Panc1 (cell line): ENCODE measurements around the gene GPR107. TPM values are rescaled to one million over a fixed set of nuclear protein-coding genes. Genes with fewer than 3 reads are reported as not detected.

Source experiments
- ATAC-seq: fragments of 200-7000 bp; cut with Tn5 transposase; 2 replicates; pipeline ENCODE4 v1.9.1; 2020; ENCODE audit warnings: mild to moderate bottlenecking, moderate library complexity
- BruUV-seq: library from RNA; stranded (reverse); fragments of 400-500 nt; replicated peaks from 2 replicates; lab custom pipeline; 2021; lab: Mats Ljungman, UMichigan
- CTCF ChIA-PET: fragments of 300-600 bp; sonication (Branson Sonifier 250); formaldehyde crosslinking; loops from one replicate; lab custom pipeline; 2022; ENCODE audit warnings: antibody characterized with exemption; lab: Charles Lee
- POLR2A ChIA-PET: fragments of 300-600 bp; sonication (Branson Sonifier 250); formaldehyde crosslinking; loops from one replicate; lab custom pipeline; 2022; ENCODE audit warnings: antibody characterized with exemption; lab: Charles Lee
- DNase-seq: peaks from one replicate; pipeline ENCODE4 v3.0.0-alpha.2; 2010; ENCODE audit warnings: low read depth, low spot score
- H3K27ac ChIP-seq: 2 replicates; pipeline ENCODE4 v1.5.1; 2011; ENCODE audit warnings: mild to moderate bottlenecking, low read length, inconsistent platforms
- H3K27me3 ChIP-seq: fragments of 200-500 bp; sonication (Bioruptor generic); 2 replicates; pipeline ENCODE4 v1.6.0; 2014; ENCODE audit warnings: low read length, inconsistent platforms; ENCODE audit not compliant: control insufficient read depth, insufficient read depth
- H3K36me3 ChIP-seq: fragments of 200-500 bp; sonication (Bioruptor generic); 2 replicates; pipeline ENCODE4 v1.5.1; 2014; ENCODE audit warnings: inconsistent platforms, mild to moderate bottlenecking, low read length, moderate library complexity; ENCODE audit not compliant: control insufficient read depth, insufficient read depth
- H3K4me1 ChIP-seq: 2 replicates; pipeline ENCODE4 v1.5.1; 2011; ENCODE audit warnings: inconsistent platforms, mild to moderate bottlenecking, low read length, moderate library complexity; ENCODE audit not compliant: control insufficient read depth, insufficient read depth
- H3K4me3 ChIP-seq, 2 experiments: 2 replicates each; pipeline ENCODE4 v1.5.1; 2011 to 2012; ENCODE audit warnings: low read depth in 2 of 2, low read length in 2 of 2, mild to moderate bottlenecking in 2 of 2, inconsistent platforms in 1 of 2, moderate library complexity in 1 of 2
- H3K9me3 ChIP-seq: fragments of 200-500 bp; sonication (Bioruptor generic); 2 replicates; pipeline ENCODE4 v1.5.1; 2014; ENCODE audit warnings: low read depth, mild to moderate bottlenecking, inconsistent platforms, low read length, moderate library complexity; ENCODE audit not compliant: control insufficient read depth, insufficient read depth
- CTCF ChIP-seq: fragments of 450-650 bp; IDR thresholded peaks from 2 replicates; pipeline ENCODE4 v1.5.1; 2017; ENCODE audit warnings: mild to moderate bottlenecking
- POLR2AphosphoS5 ChIP-seq: IDR thresholded peaks from 2 replicates; pipeline ENCODE4 v1.6.1; 2012; ENCODE audit warnings: mild to moderate bottlenecking, low read depth, low read length, moderate library complexity
- REST ChIP-seq, 2 experiments: IDR thresholded peaks; 2 replicates each; pipeline ENCODE4 v1.6.1; 2011 to 2012; ENCODE audit warnings: low read depth in 2 of 2, control low read depth in 1 of 2, low read length in 1 of 2, mild to moderate bottlenecking in 1 of 2, moderate library complexity in 1 of 2; ENCODE audit not compliant: insufficient read depth in 1 of 2
- SIN3A ChIP-seq: IDR thresholded peaks from 2 replicates; pipeline ENCODE4 v1.6.1; 2012; ENCODE audit warnings: low read depth, mild to moderate bottlenecking, low read length, moderate library complexity, borderline replicate concordance; ENCODE audit not compliant: insufficient read depth
- TCF7L2 ChIP-seq: IDR thresholded peaks from 2 replicates; pipeline ENCODE4 v1.6.1; 2011; ENCODE audit warnings: mild to moderate bottlenecking, low read depth, low read length, inconsistent platforms
- in situ Hi-C: cut with HindIII; loops from 2 replicates; pipeline ENCODE4 v1.10.0; 2016; ENCODE audit warnings: low sequenced_read_pairs, low pct_unique_long_range_greater_than_20kb
- intact Hi-C: fragments of 100-400 bp; cut with micrococcal nuclease; formaldehyde crosslinking; loops from one replicate; pipeline ENCODE4 v1.10.0; 2022; ENCODE audit not compliant: unreplicated experiment
- total RNA-seq: library from RNA; stranded (reverse); gene quantifications from one replicate; pipeline ENCODE4 v1.2.1, GENCODE V29; 2021; ENCODE audit not compliant: unreplicated experiment

GPR107 gene
- total RNA-seq, 1 experiment from 2014 or later, result 43.0 TPM

GRCh38 chr9:130023144-130023787 is 30.4 kb upstream of the GPR107 start:
- H3K4me1 ChIP-seq, result peaks cover 56% of the 10 kb centered on the region

GRCh38 chr9:130023994-130024596 is 29.6 kb upstream of the GPR107 start:
- BruUV-seq, result no TSS peak
- peaks cover 61% of the 10 kb centered on the region for H3K4me1 ChIP-seq
- ATAC-seq (no peak), DNase-seq (no peak)
- intact Hi-C loops (no loop called here), in situ Hi-C loops (no loop called here)
- no peaks in the 10 kb centered on the region; the same call in 1 of the 2 replicates for H3K9me3 ChIP-seq
- ChIA-PET CTCF (no interaction called here), POLR2A (interaction anchor here (0.7 kb wide), 2 partner anchors 29 to 53 kb away, joined by 3 to 5 read pairs; no protein-coding TSS in a partner anchor)
- H3K27me3 ChIP-seq, result no peaks in the 10 kb centered on the region
- no peaks in the 10 kb centered on the region for H3K36me3 ChIP-seq
- peak overlapping the region; percentile 82 for H3K27ac ChIP-seq
- H3K4me3 ChIP-seq, result no peak overlapping the region
- no peak for TF ChIP-seq CTCF
- no peak for TF ChIP-seq SIN3A
- TF ChIP-seq TCF7L2, result no peak
- no peak for TF ChIP-seq POLR2AphosphoS5

More at GRCh38 chr9:130023144-130023787, 30.4 kb upstream of the GPR107 start:
- intact Hi-C loops (no loop called here), in situ Hi-C loops (no loop called here)
- Histone ChIP-seq H3K36me3 (no peaks in the 10 kb centered on the region), H3K4me3 (no peak overlapping the region), H3K27me3 (no peaks in the 10 kb centered on the region), H3K27ac (peak overlapping the region; percentile 82), H3K9me3 (no peaks in the 10 kb centered on the region; the same call in 1 of the 2 replicates)
- CTCF ChIA-PET, result no interaction called here
- no TSS peak for BruUV-seq
- POLR2A ChIA-PET, result no interaction called here
- ATAC-seq, result peak; percentile 75
- DNase-seq, result no peak
- TF ChIP-seq TCF7L2, result peak; percentile 58; the same call in 1 of the 2 replicates
- no peak for TF ChIP-seq SIN3A
- TF ChIP-seq REST (IDR thresholded peaks at IDR 0.05; ENCODE audit: insufficient read depth in 1 of 2, low read depth in 2 of 2, low read length in 1 of 2), result no peak
- no peak for TF ChIP-seq CTCF
- TF ChIP-seq POLR2AphosphoS5, result no peak
